ENCODE data around the gene VEZT. TPM values are rescaled to one million over a fixed set of nuclear protein-coding genes. Genes with fewer than 3 reads are reported as not detected.

The VEZT gene
- total RNA-seq, 1 donor from 2014 or later: 89.6 TPM

MicroRNAs encoded within 50 kb of the gene (microRNA counts, 767-probe panel; counts per million panel counts)
- not detected for microRNA hsa-miR-331-3p
- microRNA hsa-miR-331-5p: not detected

Small RNA genes lying within 50 kb of the gene (microRNA-seq; reads per million reads assigned to microRNA genes)
- gene MIR331: 107 reads per million, percentile 57 among the genes with 10 or more reads in this experiment
- not detected for gene MIR3685

Other genes with a start within 250 kb of the VEZT start
- gene NDUFA12, start 214.1 kb upstream of the VEZT start, total RNA-seq: 254 and 256 TPM in 2 replicates
- 23.2 and 29.6 TPM in 2 replicates for gene NR2C1, start 144.2 kb upstream of the VEZT start, total RNA-seq
- 3.1 TPM in 2 replicates for gene FGD6, start 340 bp upstream of the VEZT start, total RNA-seq

All from myocyte (in vitro differentiated cells).